Measurements from ENCODE around the gene ANAPC2. TPM values are rescaled to one million over a fixed set of nuclear protein-coding genes. Genes with fewer than 3 reads are reported as not detected.

Gene ANAPC2
- total RNA-seq (10 to 100 TPM; 22.2 to 39.4 (median 31.5) TPM), polyA plus RNA-seq (100 to 1,000 TPM in 1 of 2 donors, 10 to 100 TPM in 1; 99.9 to 122 TPM)

GRCh38 chr9:137188490-137189296 lies at the start of gene ANAPC2, which contains the start of gene SSNA1:
ANAPC2 (minus strand) TSS chr9:137188560; CDS start chr9:137188532, 28 bp downstream.
SSNA1 (plus strand) TSS chr9:137188676; CDS start chr9:137188727, 51 bp downstream.
- 0% methylated on average over 80 to 98 of the region's 98 CpGs for WGBS, 2 donors
- no peaks in the 10 kb centered on the region for H3K9me3 ChIP-seq
- H3K4me1 ChIP-seq: peaks cover 30 to 50% (median 35%) of the 10 kb centered on the region in 3 donors
- FAIRE-seq (no peak), DNase-seq (peak; percentile 90 to 99 (median 96)), ATAC-seq (peak; percentile 82 to 87 (median 86))
- no peaks in the 10 kb centered on the region for H3K27me3 ChIP-seq
- peak in 1 of 4 donors; percentile 14 for TF ChIP-seq CTCF (IDR thresholded peaks at IDR 0.05)
- H3K36me3 ChIP-seq: peaks cover 0 to 16% (median 5%) of the 10 kb centered on the region in 3 donors
- peak within 1 kb of the TSS; percentile 86 to 97 (median 92) for H3K27ac ChIP-seq
- peak within 1 kb of the TSS; percentile 86 to 97 (median 89) for H3K4me3 ChIP-seq
- intact Hi-C loops (cut with DNase I): loop anchor here in 1 of 3 donors (5.0 kb wide), 1 partner anchor 71 kb away; no protein-coding TSS in a partner anchor

GRCh38 chr9:137236936-137237421 lies 48.6 kb upstream of the ANAPC2 start:
- H3K4me3 ChIP-seq: peak overlapping the region in 1 of 4 donors; percentile 6
- FAIRE-seq (no peak), ATAC-seq (no peak), DNase-seq (peak in 1 of 6 donors; percentile 36)
- intact Hi-C loops (cut with DNase I): loop anchor here in 2 of 3 donors (5.0 to 10.0 kb wide), 2 partner anchors 45 to 122 kb away; partner anchors contain the start of gene DPP7 (in 1 of the 2)
- no peaks in the 10 kb centered on the region for H3K27me3 ChIP-seq
- no peaks in the 10 kb centered on the region for H3K9me3 ChIP-seq
- 29 to 34% methylated on average over 11 of the region's 11 CpGs for WGBS, 2 donors
- no peak overlapping the region for H3K27ac ChIP-seq
- no peaks in the 10 kb centered on the region for H3K36me3 ChIP-seq
- peaks cover 5 to 19% (median 10%) of the 10 kb centered on the region in 3 donors for H3K4me1 ChIP-seq
- no peak for TF ChIP-seq CTCF (IDR thresholded peaks at IDR 0.05)

GRCh38 chr9:137236238-137236935 lies 48.0 kb upstream of the ANAPC2 start:
- peak; percentile 82 to 97 (median 92) for DNase-seq
- Histone ChIP-seq H3K4me1 (peaks cover 5 to 19% (median 10%) of the 10 kb centered on the region in 3 donors), H3K27ac (no peak overlapping the region), H3K36me3 (no peaks in the 10 kb centered on the region), H3K27me3 (no peaks in the 10 kb centered on the region), H3K4me3 (peak overlapping the region in 1 of 4 donors; percentile 6), H3K9me3 (no peaks in the 10 kb centered on the region)
- 7 to 14% methylated on average over 23 to 31 of the region's 31 CpGs for WGBS, 2 donors
- intact Hi-C loops (cut with DNase I): loop anchor here in 2 of 3 donors (5.0 to 10.0 kb wide), 2 partner anchors 44 to 122 kb away; partner anchors contain the start of gene DPP7 (in 1 of the 2)
- TF ChIP-seq CTCF (IDR thresholded peaks at IDR 0.05): peak; percentile 99 to 100 (median 100)
- no peak for FAIRE-seq
- ATAC-seq: peak; percentile 39 to 68 (median 64)

- FAIRE-seq (no peak), DNase-seq (no peak), ATAC-seq (no peak)
- H3K27ac ChIP-seq: no peak overlapping the region
- TF ChIP-seq CTCF (IDR thresholded peaks at IDR 0.05): no peak
- no peaks in the 10 kb centered on the region for H3K27me3 ChIP-seq
- no peaks in the 10 kb centered on the region for H3K36me3 ChIP-seq
- peaks cover 5 to 19% (median 10%) of the 10 kb centered on the region in 3 donors for H3K4me1 ChIP-seq
- WGBS, 2 donors: 57 to 62% methylated on average over 25 to 35 of the region's 35 CpGs
- intact Hi-C loops (cut with DNase I): loop anchor here in 2 of 3 donors (5.0 to 10.0 kb wide), 2 partner anchors 43 to 121 kb away; partner anchors contain the start of gene DPP7 (in 1 of the 2)
- H3K4me3 ChIP-seq: no peak overlapping the region
- no peaks in the 10 kb centered on the region for H3K9me3 ChIP-seq
These were observed 47.3 kb upstream of the ANAPC2 start for GRCh38 chr9:137235424-137236237.

All from pancreas (tissue), 10 donors.